OCI-LY7 (cell line): ENCODE measurements around the gene CFH. TPM values are rescaled to one million over a fixed set of nuclear protein-coding genes. Genes with fewer than 3 reads are reported as not detected.

Source experiments
- BruUV-seq: library from RNA; stranded (reverse); fragments of 400-500 nt; replicated peaks from 2 replicates; lab custom pipeline; 2021; lab: Mats Ljungman, UMichigan
- CTCF ChIA-PET: fragments of 300-600 bp; sonication (Branson Sonifier 250); formaldehyde crosslinking; loops from one replicate; lab custom pipeline; 2022; ENCODE audit warnings: antibody characterized with exemption; ENCODE audit not compliant: unreplicated experiment; lab: Charles Lee
- POLR2A ChIA-PET: fragments of 300-600 bp; sonication (Branson Sonifier 250); formaldehyde crosslinking; loops from one replicate; lab custom pipeline; 2022; ENCODE audit warnings: antibody characterized with exemption; lab: Charles Lee
- DNase-seq: peaks from one replicate; pipeline ENCODE4 v3.0.0-alpha.2; 2015; ENCODE audit warnings: low spot score
- H2AFZ ChIP-seq: fragments of 200-600 bp; sonication (generic), shearing (Covaris generic); 2 replicates; pipeline ENCODE4 v1.6.1; 2014; ENCODE audit warnings: mild to moderate bottlenecking, antibody characterized with exemption, low read length, moderate library complexity
- H3K27ac ChIP-seq: fragments of 200-600 bp; sonication (generic); 2 replicates; pipeline ENCODE4 v1.5.1; 2014; ENCODE audit warnings: mixed run types, low read depth, mild to moderate bottlenecking, moderate library complexity, low read length, inconsistent platforms; ENCODE audit not compliant: poor library complexity, severe bottlenecking
- H3K36me3 ChIP-seq: fragments of 200-600 bp; sonication (generic); 2 replicates; pipeline ENCODE4 v1.6.1; 2014; ENCODE audit warnings: mild to moderate bottlenecking, antibody characterized with exemption, low read length, moderate library complexity, mixed read lengths; ENCODE audit not compliant: insufficient read depth
- H3K4me1 ChIP-seq: fragments of 200-600 bp; sonication (generic); 2 replicates; pipeline ENCODE4 v1.5.1; 2014; ENCODE audit warnings: mild to moderate bottlenecking, low read length; ENCODE audit not compliant: insufficient read depth, poor library complexity, severe bottlenecking
- H3K4me2 ChIP-seq: fragments of 200-600 bp; sonication (generic); 2 replicates; pipeline ENCODE4 v1.6.1; 2014; ENCODE audit warnings: mild to moderate bottlenecking, low read length
- H3K4me3 ChIP-seq: fragments of 200-600 bp; sonication (generic); 2 replicates; pipeline ENCODE4 v1.5.1; 2014; ENCODE audit warnings: mild to moderate bottlenecking, low read depth, low read length; ENCODE audit not compliant: poor library complexity, severe bottlenecking
- H3K79me2 ChIP-seq: fragments of 200-600 bp; sonication (generic); 2 replicates; pipeline ENCODE4 v1.6.1; 2016; ENCODE audit warnings: low read depth, mild to moderate bottlenecking, low read length, moderate library complexity, mixed read lengths; ENCODE audit not compliant: insufficient read depth
- H3K9me2 ChIP-seq: fragments of 200-600 bp; sonication (generic); 2 replicates; pipeline ENCODE4 v1.6.1; 2016; ENCODE audit warnings: mild to moderate bottlenecking, low read length, mixed read lengths; ENCODE audit not compliant: insufficient read depth
- H3K9me3 ChIP-seq: fragments of 200-600 bp; sonication (generic); 2 replicates; pipeline ENCODE4 v1.6.1; 2014; ENCODE audit warnings: mild to moderate bottlenecking, mixed run types, low read length, mixed read lengths
- H4K20me1 ChIP-seq: fragments of 200-600 bp; sonication (generic); 2 replicates; pipeline ENCODE4 v1.6.1; 2014; ENCODE audit warnings: mild to moderate bottlenecking, antibody characterized with exemption, low read length, moderate library complexity, mixed read lengths; ENCODE audit not compliant: insufficient read depth
- EZH2phosphoT487 ChIP-seq: fragments of 200-600 bp; sonication (generic); IDR thresholded peaks from 2 replicates; pipeline ENCODE4 v1.6.1; 2018; ENCODE audit warnings: low read depth, borderline replicate concordance, mild to moderate bottlenecking, mixed run types, antibody characterized with exemption, low read length, moderate library complexity, mixed read lengths
- intact Hi-C: fragments of 100-400 bp; cut with micrococcal nuclease; formaldehyde crosslinking; loops from one replicate; pipeline ENCODE4 v1.10.0; 2022; ENCODE audit not compliant: unreplicated experiment
- total RNA-seq, 2 experiments: library from RNA; depleted of rRNA in 1 of 2; stranded (reverse); fragments of >200 nt in 1 of 2; shearing (Covaris generic) in 1 of 2; gene quantifications; 2 replicates each; pipeline ENCODE4 v1.2.3, GENCODE V29; 2014 to 2022
- TF ChIP-seq, protein P1 (sequence below): fragments of 200-600 bp; sonication (generic); conservative IDR thresholded peaks from 2 replicates; pipeline ENCODE4 v1.5.1; 2014; ENCODE audit warnings: mild to moderate bottlenecking, antibody characterized with exemption, low read length, moderate library complexity, mixed read lengths

The CFH gene
- total RNA-seq, 2 experiments from 2014 or later: not detected

DNA sequence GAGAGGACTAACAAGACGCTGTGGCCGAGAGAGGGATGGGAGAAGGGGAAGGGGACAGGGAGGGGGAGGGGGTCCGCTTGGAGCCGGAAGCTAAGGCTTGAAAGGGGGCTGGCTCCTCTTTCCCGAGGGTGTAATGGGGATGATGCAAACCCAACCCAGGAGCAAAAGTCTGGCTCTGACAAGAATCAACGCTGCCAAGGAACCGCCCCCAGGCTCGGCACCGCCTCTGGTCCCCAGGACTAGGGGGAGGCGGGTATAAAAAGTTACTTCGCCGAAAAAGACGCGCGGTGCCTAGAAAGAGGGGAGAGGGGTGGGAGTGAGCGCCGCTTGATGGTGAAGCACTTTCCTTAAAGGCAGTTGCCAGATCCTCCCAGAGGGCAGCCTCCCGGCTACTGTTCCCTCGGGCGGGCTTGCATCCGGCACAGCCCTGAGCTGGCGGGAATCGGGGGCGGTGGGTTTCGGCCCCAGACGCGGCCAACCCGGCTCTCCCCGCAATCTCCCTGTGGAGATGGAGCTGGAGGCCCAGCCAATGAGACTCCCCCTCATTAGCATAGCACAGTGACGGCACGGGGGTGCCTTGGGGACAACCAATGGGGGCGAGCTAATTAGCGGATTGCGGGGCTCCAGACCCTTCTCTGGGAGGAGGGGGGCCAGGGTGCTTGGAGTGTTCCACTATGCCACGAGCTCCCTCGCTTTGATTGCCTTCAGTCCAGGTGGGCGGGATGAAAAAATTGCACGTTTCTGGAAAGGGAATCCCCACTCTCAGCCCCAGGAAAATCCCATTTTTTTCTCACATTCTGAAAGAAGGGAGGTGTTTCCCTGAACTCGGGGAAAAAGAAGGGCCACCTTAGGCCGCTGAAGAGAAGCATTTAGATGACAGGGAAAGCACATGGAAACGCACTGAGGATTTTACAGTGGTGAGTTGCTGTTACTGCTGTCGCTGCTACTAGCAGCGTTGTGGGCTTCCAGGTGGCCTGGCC, 43.2 kb upstream of the CFH start, which contains the start of gene KCNT2:
Gene KCNT2 (minus strand): TSS at position 51 of the 980 bp plus-strand sequence. CDS start 131 bp downstream, outside the sequence.
- H3K9me2 ChIP-seq: no peaks in the 10 kb centered on the region
- H4K20me1 ChIP-seq: no peaks in the 10 kb centered on the region
- ChIA-PET POLR2A (no interaction called here), CTCF (no interaction called here)
- no peak within 1 kb of the TSS for H3K4me3 ChIP-seq
- H3K79me2 ChIP-seq: no peaks in the 10 kb centered on the region
- BruUV-seq: no TSS peak
- no peak within 1 kb of the TSS for H3K27ac ChIP-seq
- TF ChIP-seq, protein P1, sequence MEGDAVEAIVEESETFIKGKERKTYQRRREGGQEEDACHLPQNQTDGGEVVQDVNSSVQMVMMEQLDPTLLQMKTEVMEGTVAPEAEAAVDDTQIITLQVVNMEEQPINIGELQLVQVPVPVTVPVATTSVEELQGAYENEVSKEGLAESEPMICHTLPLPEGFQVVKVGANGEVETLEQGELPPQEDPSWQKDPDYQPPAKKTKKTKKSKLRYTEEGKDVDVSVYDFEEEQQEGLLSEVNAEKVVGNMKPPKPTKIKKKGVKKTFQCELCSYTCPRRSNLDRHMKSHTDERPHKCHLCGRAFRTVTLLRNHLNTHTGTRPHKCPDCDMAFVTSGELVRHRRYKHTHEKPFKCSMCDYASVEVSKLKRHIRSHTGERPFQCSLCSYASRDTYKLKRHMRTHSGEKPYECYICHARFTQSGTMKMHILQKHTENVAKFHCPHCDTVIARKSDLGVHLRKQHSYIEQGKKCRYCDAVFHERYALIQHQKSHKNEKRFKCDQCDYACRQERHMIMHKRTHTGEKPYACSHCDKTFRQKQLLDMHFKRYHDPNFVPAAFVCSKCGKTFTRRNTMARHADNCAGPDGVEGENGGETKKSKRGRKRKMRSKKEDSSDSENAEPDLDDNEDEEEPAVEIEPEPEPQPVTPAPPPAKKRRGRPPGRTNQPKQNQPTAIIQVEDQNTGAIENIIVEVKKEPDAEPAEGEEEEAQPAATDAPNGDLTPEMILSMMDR: no peak
- no peak for TF ChIP-seq EZH2phosphoT487
- no peaks in the 10 kb centered on the region for H3K36me3 ChIP-seq
- no peaks in the 10 kb centered on the region for H3K9me3 ChIP-seq
- intact Hi-C loops: no loop called here
- no peak within 1 kb of the TSS for H2AFZ ChIP-seq
- DNase-seq: no peak
- no peaks in the 10 kb centered on the region for H3K4me1 ChIP-seq
- no peak within 1 kb of the TSS for H3K4me2 ChIP-seq

DNA sequence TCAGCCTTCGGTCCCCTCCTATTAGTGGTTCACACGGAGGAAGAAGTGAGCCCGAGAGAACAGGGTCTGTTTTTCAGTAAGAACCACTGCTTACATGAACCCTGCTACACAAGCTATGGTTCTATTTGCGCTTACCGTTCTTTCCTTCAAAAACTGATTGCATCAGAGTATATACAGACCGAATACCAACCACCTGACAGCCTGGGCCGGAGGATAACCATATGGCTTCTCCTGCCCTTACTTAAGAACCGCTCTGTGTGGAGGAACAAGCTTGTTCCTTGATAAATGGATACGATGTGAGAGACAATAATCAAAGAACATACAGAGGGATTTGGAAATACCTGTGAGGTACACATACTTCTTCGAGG, 42.5 kb upstream of the CFH start:
- BruUV-seq: no TSS peak
- no peaks in the 10 kb centered on the region for H3K9me2 ChIP-seq
- H3K4me1 ChIP-seq: no peaks in the 10 kb centered on the region
- intact Hi-C loops: no loop called here
- no peak overlapping the region for H3K27ac ChIP-seq
- TF ChIP-seq, protein P1: no peak
- no peak for TF ChIP-seq EZH2phosphoT487
- DNase-seq: no peak
- H3K4me2 ChIP-seq: no peak overlapping the region
- H4K20me1 ChIP-seq: no peaks in the 10 kb centered on the region
- no peak overlapping the region for H2AFZ ChIP-seq
- no peaks in the 10 kb centered on the region for H3K9me3 ChIP-seq
- no peaks in the 10 kb centered on the region for H3K36me3 ChIP-seq
- ChIA-PET POLR2A (no interaction called here), CTCF (no interaction called here)
- no peak overlapping the region for H3K4me3 ChIP-seq
- H3K79me2 ChIP-seq: no peaks in the 10 kb centered on the region

DNA sequence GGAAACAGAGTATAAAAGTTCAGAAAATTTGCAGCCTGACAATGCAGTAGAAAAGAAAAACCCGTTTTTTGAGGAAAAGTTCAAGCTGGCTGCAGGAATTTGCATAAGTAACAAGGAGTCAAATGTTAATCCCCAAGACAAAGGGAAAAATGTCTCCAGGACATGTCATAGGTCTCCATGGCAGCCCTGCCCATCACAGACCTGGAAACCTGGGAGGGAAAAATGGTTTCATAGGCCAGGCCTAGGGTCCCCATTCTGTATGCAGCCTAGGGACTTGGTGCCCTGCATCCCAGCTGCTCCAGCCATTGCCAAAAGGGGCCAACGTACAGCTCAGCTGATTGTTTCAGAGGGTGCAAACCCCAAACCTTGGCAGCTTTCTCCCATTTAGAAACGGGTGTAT, 40.0 kb upstream of the CFH start:
- Histone ChIP-seq H3K9me3 (no peaks in the 10 kb centered on the region), H3K79me2 (no peaks in the 10 kb centered on the region), H3K36me3 (no peaks in the 10 kb centered on the region), H4K20me1 (no peaks in the 10 kb centered on the region), H3K9me2 (no peaks in the 10 kb centered on the region), H2AFZ (no peak overlapping the region), H3K4me3 (no peak overlapping the region), H3K27ac (no peak overlapping the region), H3K4me2 (no peak overlapping the region), H3K4me1 (no peaks in the 10 kb centered on the region)
- TF ChIP-seq, protein P1: no peak
- no peak for TF ChIP-seq EZH2phosphoT487
- POLR2A ChIA-PET: no interaction called here
- CTCF ChIA-PET: no interaction called here
- intact Hi-C loops: no loop called here
- no peak for DNase-seq
- BruUV-seq: no TSS peak
